Amniotic stem cell (primary cell): ENCODE measurements around the gene CRKL.

Source experiments
- DNase-seq: peaks from one replicate; lab custom pipeline; 2025; lab: John Stamatoyannopoulos, UW

Gene CRKL

DNA sequence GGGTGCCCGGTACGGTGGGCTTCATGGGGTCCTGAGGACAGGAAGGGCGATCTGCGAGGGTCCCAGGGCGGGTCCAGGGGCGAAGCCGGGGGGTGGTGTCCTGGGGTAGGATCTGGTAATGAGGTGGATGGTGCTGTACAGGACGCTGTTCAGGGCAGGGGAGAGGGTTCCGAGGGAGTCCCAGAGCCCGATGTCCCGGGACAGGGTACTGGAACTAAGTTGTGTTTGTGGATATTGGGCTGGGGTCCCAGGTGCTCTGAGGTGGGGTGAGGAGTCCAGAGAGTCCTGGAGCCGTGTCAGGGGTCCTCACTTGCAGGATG is 65.3 kb downstream of the CRKL start:
- DNase-seq: no peak

GRCh38 chr22:20983081-20983771 is 66.0 kb downstream of the CRKL start:
- no peak for DNase-seq

GRCh38 chr22:20985720-20986119 is 68.5 kb downstream of the CRKL start:
- no peak for DNase-seq

DNA sequence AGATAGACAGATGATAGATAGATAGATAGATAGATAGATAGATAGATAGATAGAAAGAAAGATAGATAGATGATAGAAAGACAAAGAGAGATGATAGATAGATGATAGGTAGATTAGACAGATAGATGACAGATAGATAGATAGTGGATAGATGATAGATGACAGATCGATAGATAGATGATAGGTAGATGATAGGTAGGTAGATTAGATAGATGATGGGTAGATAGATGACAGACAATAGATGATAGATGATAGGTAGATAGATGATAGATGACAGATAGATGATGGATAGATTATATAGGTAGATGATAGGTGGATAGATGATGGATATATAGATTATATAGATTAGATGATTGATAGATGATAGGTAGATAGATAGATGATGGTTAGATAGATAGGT is 69.2 kb downstream of the CRKL start:
- no peak for DNase-seq

- DNase-seq: no peak
Measured at GRCh38 chr22:20987375-20987774, 70.2 kb downstream of the CRKL start.

DNA sequence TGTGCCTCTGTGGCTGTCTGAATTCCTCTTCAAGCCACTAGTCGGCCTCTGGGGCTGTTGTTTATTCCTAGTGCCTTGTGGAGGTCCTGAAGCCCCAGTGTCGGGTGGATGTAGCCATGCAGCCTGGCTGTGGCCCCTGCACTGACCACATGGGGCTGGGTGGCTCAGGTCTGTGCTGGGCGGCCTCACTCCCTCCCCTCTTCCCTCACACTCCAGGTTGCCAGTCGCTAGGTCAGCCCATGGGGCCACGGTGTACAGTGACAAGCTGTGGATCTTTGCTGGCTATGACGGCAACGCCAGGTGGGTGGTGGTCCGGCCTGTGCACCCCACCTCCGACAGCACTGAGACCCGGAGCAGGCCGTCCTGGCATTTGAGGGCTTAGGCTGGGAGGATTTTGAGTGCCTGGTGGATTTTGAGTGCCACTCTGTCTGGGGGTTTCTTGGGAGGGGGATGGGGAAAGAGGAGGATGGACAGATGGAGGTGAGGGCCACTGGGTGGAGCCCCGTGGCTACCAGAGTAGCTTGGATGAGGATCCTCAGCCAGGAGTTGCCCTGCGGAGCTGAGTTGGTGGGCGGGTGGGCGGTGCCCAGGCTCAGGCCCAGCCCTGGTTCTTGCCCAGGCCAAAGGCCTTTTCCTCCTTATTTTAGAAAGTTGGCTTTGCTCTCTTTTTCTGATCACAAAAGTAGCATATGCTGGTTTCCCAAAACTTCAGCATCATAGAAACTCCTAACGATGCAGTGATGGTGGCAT is 71.5 kb downstream of the CRKL start:
- no peak for DNase-seq

DNA sequence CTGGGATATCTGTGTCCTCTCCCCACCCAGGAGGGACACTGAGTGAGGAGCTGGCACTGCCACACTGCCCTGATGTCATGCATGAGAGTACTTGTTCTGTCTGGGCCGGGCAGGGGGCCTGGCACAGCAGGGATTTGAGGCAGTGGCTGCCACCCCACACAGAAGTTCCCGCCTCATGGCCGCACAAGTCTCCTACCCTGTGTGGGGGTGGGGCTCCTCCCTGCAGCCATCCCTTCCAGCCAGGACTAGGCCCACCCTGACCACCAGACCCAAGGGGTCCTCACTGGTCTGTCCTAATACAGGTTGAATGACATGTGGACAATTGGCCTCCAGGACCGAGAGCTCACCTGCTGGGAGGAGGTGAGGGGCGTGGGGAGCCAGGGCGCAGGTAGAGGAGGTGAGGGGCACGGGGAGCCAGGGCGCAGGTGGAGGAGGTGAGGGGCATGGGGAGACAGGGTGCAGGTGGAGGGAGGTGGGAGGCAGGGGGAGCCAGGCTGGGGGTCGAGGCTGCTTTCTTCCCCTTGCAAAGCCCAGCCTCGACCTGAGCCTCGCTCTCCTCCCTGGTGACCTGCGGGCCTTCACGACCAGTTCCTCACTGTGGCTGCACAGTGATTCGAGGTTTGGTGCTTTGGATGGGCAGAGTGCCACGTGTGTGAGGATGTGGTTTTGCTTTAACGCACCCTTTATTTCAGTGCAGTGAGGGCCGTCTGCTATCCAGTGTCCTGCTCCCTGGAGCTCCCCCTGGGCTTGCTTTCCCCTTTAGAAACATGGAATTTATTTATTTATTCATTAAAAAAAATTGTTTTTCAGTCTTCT is 72.3 kb downstream of the CRKL start:
- no peak for DNase-seq

DNA sequence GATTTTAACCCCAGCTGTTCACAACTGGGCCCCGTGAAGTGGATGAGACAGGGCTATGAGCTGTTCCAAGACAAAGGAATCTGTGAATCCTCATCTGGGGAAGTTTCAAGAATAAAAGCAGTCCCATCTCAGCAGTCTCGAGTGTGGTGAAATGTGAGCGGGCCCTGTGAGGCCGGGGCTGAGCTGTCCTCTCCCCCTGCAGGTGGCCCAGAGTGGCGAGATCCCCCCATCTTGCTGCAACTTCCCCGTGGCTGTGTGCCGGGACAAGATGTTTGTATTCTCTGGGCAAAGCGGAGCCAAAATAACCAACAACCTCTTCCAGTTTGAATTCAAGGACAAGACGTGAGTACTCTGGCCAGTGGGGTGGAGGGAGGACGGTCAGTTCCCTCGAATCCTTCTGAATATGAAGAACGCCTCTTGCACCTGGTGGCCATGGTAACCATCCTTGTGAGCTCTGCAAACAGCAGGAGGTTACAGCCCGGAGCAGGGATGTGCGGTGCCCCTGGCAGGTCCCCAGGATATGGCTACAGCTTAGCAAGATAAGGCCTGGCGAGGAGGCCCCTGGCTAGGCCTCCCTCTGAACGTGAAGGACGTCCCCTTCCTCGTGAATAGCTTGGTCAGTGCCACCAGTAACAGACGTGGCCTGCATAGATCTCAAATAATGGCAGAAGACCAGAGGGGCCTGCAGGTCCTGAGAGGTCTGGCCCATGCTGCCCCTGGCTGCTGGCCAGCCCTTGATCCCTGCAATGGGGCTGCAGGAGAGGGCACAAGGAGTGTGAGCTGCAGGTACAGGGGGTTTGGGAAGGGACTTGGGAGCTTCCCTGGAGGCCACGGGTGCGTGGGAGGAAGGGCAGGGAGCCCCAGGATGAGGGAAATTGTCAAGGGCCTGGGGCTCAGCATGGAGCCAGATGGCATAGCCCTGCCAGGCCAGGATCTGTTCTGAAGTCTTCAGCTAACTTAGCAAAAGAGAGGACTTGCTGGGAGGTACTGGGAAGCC is 73.3 kb downstream of the CRKL start:
- no peak for DNase-seq

DNA sequence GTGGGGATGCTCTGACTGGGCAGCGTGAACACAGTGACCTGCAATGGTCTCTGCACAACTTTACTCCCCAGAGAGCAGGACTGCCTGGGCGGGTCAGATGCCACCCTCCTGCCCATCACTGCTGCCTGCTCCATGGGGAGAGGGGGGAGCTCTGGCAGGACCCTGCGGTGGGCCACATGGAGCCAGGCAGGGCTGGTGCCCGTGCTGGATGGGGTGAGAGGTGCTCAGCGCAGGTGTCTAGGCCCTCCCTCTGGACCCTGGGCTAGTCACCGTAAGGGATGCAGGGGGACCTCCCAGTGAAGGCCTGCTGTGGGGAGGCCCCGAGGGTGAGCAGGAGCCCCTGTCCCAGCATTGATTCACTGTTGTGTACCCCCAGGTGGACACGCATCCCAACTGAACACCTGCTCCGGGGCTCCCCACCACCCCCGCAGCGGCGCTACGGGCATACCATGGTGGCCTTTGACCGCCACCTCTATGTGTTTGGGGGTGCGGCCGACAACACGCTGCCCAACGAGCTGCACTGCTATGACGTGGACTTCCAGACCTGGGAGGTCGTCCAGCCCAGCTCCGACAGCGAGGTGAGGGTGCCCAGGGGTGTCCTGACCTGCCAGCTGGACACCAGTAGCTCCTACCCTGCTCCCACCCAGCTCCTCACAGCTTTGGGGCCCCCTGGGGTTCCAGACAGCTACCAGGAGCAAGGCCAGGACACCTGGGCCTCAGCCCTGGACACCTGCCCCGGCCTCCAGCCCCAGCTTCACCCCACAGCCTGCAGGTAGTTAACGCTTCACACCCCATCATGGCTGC is 74.2 kb downstream of the CRKL start:
- DNase-seq: no peak

DNA sequence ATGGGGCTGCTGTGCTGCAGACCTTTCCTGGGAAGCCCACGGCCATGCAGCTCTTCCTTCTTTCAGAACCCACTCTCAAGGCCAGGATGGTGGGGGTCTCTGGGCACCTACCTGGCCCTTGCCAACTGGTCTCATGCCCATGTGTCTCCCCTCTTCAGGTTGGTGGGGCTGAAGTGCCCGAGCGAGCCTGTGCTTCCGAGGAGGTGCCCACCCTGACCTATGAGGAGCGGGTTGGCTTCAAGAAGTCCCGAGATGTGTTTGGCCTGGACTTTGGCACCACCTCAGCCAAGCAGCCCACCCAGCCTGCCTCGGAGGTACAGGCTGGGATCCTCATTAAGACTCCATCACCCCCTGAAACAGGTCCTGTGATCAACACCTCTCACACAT is 74.8 kb downstream of the CRKL start:
- no peak for DNase-seq

DNA sequence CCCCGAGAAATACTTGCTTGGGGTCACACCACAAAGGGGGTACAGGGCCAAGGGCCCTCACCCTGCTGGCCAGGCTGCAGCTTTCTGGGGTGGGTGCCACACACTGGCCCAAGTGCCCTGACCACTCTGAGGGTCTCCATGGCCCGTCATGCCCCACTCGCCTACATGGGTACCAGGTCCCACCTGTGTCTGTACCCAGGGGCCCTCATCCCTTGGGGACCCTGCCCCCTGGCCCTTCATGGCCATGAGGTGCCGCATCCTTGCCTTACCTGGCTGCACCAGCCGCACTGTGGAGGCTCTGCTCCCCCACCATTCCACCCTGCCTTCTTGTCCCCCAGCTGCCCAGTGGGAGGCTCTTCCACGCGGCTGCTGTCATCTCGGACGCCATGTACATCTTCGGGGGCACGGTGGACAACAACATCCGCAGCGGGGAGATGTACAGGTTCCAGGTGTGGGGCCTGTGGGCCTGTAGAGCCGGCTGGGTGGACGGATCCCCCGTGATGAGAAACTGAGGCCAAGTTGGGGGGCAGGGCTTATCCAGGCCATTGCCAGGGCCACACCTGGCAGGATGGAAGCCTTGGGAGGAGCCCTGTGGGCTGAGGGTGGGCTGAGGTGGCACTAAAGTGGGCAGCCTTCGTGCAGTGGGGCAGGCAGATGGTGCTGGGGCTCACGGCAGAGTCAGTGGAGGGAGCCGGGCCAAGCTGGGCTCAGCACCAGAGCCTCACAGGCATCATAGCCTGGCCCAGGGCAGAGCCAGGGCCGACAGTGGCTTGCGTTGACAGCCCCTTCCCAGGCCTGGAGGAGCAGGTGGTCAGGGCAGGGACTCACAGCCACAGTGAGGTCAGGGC is 75.5 kb downstream of the CRKL start:
- no peak for DNase-seq

- no peak for DNase-seq
Measured at GRCh38 chr22:20993304-20994127, 76.3 kb downstream of the CRKL start.

- DNase-seq: no peak
Measured at GRCh38 chr22:20994128-20994901, 77.1 kb downstream of the CRKL start.

DNA sequence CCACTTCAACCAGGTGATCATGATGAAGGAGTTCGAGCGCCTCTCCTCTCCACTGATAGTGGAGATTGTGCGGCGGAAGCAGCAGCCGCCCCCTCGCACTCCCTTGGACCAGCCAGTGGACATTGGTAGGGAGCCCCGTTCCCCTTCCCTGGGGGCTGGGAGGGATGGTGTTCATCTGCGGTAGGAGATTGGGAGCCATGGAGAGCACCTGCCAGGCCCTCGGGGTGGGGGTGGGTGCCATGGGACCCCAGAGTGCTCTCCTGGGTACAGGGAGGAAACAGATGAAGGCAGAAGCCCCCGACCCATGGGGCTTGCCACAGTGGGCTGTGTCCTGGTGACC is 77.7 kb downstream of the CRKL start:
- no peak for DNase-seq

- DNase-seq: no peak
Measured at GRCh38 chr22:20995329-20996030, 78.3 kb downstream of the CRKL start.

DNA sequence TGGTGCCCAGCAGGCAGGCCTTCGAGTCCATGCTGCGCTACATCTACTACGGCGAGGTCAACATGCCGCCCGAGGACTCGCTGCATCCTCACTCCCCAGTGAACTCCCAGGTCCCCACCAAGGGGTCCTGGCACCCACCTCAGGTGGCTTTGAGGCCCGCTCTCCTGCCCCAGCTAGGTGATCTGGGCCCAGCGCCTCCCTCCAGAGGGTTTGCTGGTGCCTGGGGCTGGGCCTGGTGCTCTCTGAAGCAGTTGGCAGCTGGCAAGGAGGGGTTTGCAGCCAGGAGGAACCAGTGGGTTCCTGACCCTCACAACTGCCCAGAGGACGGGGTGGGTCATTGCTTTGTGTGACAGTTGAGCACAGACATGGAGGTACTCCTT is 78.8 kb downstream of the CRKL start:
- no peak for DNase-seq

DNA sequence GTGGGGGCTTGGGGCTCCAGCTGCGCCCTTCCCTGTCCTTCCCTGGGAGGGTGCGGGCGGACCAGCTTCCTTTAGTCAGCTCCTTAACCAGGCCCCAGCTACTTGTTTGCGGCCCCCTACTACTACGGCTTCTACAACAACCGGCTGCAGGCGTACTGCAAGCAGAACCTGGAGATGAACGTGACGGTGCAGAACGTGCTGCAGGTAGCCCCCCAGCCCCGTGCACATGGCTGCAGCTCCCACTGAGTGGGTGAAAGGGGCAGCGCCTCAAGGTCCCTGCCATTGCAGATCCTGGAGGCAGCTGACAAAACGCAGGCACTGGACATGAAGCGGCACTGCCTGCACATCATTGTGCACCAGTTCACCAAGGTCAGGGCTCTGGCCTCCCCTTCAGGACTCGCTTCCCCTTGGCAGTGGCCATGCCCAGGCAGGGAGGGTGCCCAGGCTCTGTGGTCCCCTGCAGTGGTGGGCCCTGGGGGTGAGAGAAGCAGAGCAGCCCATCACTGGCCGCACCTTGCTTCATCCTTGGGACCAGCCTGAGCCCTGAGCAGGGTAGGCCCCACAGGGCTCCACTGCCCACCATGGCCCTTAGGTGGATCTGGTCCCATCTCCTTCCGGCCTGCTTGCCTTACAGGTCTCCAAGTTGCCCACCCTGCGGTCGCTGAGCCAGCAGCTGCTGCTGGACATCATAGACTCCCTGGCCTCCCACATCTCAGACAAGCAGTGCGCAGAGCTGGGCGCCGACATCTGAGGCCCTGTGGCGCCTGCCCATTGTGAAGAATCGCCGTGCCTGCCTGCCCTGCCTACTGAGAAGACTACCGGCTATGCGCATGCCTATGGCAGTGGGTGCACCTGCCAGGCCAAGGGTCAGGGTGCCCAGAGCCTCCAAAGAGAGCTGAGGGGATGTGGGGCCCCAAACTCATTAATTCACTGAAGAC is 79.7 kb downstream of the CRKL start:
- no peak for DNase-seq
